Tibial nerve (tissue), 4 donors: ENCODE data around the gene JARID2. TPM values are rescaled to one million over a fixed set of nuclear protein-coding genes. Genes with fewer than 3 reads are reported as not detected.
A peak's percentile ranks its signal among the peaks of the same experiment; 100 is the strongest.
"Not testable (repeated sequence)": the region's sequence is repeated elsewhere in the genome, so short reads cannot be mapped to it uniquely, and the experiment has no call there.

Experiments used
- DNase-seq, 2 donors: peaks; one replicate each; pipeline ENCODE4 v3.0.0-alpha.2; 2019; ENCODE audit warnings: low spot score in 2 of 2
- H3K27ac ChIP-seq, 4 donors: fragments of 200-600 bp; sonication (generic) in 3 of 4; one replicate each; pipeline ENCODE4 v1.5.1; 2017 to 2019; ENCODE audit warnings: mild to moderate bottlenecking in 1 of 4
- H3K27me3 ChIP-seq, 2 donors: fragments of 200-600 bp; sonication (generic) in 1 of 2; one replicate each; pipeline versions ENCODE4 v1.5.1 to v1.6.0; 2017 to 2019
- H3K36me3 ChIP-seq, 3 donors: fragments of 200-600 bp; sonication (generic); one replicate each; pipeline ENCODE4 v1.5.1; 2018 to 2019
- H3K4me1 ChIP-seq, 4 donors: fragments of 200-600 bp; sonication (generic) in 3 of 4; one replicate each; pipeline ENCODE4 v1.5.1; 2017 to 2019
- H3K4me3 ChIP-seq, 4 donors: fragments of 200-600 bp; sonication (generic) in 3 of 4; one replicate each; pipeline ENCODE4 v1.5.1; 2017 to 2019; ENCODE audit warnings: mild to moderate bottlenecking in 1 of 4, moderate library complexity in 1 of 4
- H3K9me3 ChIP-seq, 4 donors: fragments of 200-600 bp; sonication (generic) in 3 of 4; one replicate each; pipeline ENCODE4 v1.5.1; 2017 to 2019
- EP300 ChIP-seq, 2 donors: sonication (generic); formaldehyde crosslinking; IDR thresholded peaks; one replicate each; pipeline ENCODE4 v1.6.1; 2017; ENCODE audit warnings: antibody characterized with exemption in 2 of 2, mild to moderate bottlenecking in 1 of 2
- POLR2A ChIP-seq, 2 donors: fragments of 450-650 bp; IDR thresholded peaks; one replicate each; pipeline ENCODE4 v1.6.1; 2017; ENCODE audit warnings: antibody characterized with exemption in 2 of 2, mild to moderate bottlenecking in 2 of 2, moderate library complexity in 2 of 2
- WGBS, 2 donors: methylation state at CpG; one replicate each; pipeline ENCODE4 v1.1.5; 2018; 5-methylcytosine and 5-hydroxymethylcytosine counted together
- total RNA-seq, 4 donors: library from RNA; depleted of rRNA; stranded (reverse); fragments of >200 nt; gene quantifications; one replicate each; pipeline ENCODE4 v1.1.0, GENCODE V29; 2016
- TF ChIP-seq, protein P1 (sequence below), 5 experiments: fragments of 200-600 bp in 3 of 5; fragments of 450-650 bp in 2 of 5; sonication (generic) in 3 of 5; IDR thresholded peaks; one replicate each; pipeline ENCODE4 v1.5.1; 2016 to 2019; ENCODE audit warnings: antibody characterized with exemption in 5 of 5, mild to moderate bottlenecking in 3 of 5, moderate library complexity in 2 of 5

The JARID2 gene
- total RNA-seq, 4 donors from 2014 or later, result 9.0 to 26.1 (median 9.8) TPM

DNA sequence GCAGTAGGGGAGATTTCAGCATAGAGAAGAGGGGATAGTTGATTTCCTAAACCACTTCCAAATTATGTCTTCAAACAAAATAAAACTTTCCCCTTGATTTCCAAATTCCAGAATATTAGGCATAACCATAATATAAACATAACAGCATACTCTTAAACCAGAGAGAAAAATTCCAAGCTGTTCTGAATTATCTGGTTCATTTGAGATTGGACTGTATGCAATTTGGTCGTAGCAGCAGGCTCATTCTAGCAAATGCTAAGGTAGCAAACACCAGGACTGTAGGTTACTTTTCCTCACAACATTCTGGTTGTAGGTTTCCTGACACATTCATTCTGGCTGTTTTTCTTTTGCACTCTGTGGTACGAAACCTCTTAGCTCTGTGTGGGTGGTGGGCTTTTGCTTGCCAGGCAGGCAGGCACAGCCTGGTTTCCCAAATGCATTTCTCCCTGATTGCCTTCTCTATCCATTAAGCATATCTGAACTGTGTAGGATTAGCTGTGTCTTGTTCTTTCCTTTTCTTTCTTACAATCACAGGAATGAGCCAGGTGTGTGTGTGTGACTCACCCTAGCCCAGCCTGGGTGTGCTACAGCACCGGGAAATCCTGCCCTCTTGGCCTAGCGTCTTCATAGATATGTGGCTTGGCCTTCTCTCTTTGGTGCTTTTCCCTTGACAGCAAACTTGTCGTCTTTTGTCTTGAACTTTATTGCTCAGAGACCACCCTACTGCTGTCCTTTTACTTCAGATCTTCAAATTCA lies 77.1 kb downstream of the JARID2 start:
- Histone ChIP-seq H3K27me3 (no peaks in the 10 kb centered on the region), H3K4me1 (peaks cover 0 to 77% (median 31%) of the 10 kb centered on the region in 4 donors), H3K4me3 (no peak overlapping the region), H3K27ac (peak overlapping the region in 1 of 4 donors; percentile 32), H3K36me3 (no peaks in the 10 kb centered on the region), H3K9me3 (no peaks in the 10 kb centered on the region)
- 59 to 69% methylated on average over 5 of the region's 5 CpGs for WGBS, 2 donors
- DNase-seq, result no peak
- TF ChIP-seq POLR2A (IDR thresholded peaks at IDR 0.05) (no peak), EP300 (IDR thresholded peaks at IDR 0.05) (no peak)
- TF ChIP-seq, protein P1, sequence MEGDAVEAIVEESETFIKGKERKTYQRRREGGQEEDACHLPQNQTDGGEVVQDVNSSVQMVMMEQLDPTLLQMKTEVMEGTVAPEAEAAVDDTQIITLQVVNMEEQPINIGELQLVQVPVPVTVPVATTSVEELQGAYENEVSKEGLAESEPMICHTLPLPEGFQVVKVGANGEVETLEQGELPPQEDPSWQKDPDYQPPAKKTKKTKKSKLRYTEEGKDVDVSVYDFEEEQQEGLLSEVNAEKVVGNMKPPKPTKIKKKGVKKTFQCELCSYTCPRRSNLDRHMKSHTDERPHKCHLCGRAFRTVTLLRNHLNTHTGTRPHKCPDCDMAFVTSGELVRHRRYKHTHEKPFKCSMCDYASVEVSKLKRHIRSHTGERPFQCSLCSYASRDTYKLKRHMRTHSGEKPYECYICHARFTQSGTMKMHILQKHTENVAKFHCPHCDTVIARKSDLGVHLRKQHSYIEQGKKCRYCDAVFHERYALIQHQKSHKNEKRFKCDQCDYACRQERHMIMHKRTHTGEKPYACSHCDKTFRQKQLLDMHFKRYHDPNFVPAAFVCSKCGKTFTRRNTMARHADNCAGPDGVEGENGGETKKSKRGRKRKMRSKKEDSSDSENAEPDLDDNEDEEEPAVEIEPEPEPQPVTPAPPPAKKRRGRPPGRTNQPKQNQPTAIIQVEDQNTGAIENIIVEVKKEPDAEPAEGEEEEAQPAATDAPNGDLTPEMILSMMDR (IDR thresholded peaks at IDR 0.05), result no peak

DNA sequence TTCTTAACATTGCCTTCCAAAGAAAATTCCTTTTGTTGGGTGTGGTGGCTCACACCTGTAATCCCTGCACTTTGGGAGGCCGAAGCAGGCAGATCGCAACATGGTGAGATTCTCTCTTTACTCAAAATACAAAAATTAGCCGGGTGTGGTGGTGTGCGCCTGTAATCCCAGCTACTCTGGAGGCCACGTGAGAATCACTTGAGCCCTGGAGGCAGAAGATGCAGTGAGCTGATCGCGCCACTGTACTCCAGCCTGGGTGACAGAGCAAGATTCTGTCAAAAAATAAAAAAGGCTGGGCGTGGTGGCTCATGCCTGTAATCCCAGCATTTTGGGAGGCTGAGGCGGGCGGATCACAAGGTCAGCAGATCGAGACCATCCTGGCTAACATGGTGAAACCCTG lies 77.7 kb downstream of the JARID2 start:
- H3K9me3 ChIP-seq, H3K4me3 ChIP-seq, H3K27me3 ChIP-seq, DNase-seq, H3K36me3 ChIP-seq: not testable (repeated sequence)
- peak overlapping the region in 1 of 4 donors; percentile 32 for H3K27ac ChIP-seq
- whole genome bisulfite sequencing, 2 donors, result 95 to 98% methylated on average over 11 of the region's 11 CpGs
- peaks cover 0 to 77% (median 28%) of the 10 kb centered on the region in 4 donors for H3K4me1 ChIP-seq

DNA sequence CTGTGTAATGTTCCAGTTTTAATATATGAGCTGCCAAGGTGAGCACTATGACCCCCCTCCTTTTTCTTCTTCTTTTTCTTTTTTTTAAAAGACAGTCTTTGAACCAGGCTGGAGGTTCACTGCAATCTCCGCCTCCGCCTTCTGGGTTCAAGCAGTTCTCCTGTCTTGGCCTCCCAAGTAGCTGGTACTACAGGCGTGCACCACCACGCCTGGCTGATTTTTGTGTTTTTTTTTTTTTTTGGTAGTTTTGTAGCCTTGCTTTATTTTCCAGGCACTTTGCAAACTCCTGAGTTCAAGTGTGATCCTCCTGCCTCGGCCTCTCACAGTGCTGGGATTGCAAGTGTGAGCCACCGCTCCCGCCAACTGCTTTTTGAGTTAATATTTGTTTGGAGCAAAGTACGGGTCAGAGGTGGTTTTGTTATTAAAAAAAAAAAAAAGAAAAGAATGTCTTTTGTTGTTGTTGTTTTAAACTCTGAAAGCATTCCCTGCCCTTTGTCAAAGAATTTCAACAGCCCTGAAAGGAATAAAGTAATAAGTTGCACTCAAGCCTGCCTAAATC lies 78.6 kb downstream of the JARID2 start:
- WGBS, 2 donors, result 77 to 79% methylated on average over 8 of the region's 8 CpGs
- no peaks in the 10 kb centered on the region for H3K9me3 ChIP-seq
- H3K4me1 ChIP-seq, result peaks cover 0 to 77% (median 27%) of the 10 kb centered on the region in 4 donors
- DNase-seq, result no peak
- H3K27me3 ChIP-seq, result no peaks in the 10 kb centered on the region
- no peak overlapping the region for H3K4me3 ChIP-seq
- no peaks in the 10 kb centered on the region for H3K36me3 ChIP-seq
- H3K27ac ChIP-seq, result no peak overlapping the region
- TF ChIP-seq, protein P1 (IDR thresholded peaks at IDR 0.05), result no peak
- TF ChIP-seq POLR2A (IDR thresholded peaks at IDR 0.05) (no peak), EP300 (IDR thresholded peaks at IDR 0.05) (no peak)

DNA sequence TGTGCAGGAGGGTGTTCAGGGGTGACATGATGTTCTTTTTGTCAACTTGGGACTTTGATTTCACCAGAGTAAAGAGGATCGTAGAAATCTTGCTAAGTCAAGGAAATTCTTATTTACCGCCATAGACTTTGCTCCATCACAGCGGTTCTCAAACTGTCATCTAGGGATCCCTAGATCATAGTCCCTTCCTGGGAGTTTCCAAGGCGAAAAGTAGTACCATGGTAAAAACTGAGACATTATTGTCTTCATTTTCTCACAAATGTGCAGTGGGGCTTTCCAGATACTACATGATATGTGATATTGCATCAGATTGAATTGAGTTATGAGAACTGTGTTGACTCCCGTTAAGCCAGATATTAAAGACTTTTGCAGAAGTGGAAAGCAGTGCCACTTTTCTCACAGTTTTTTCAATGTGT lies 79.7 kb downstream of the JARID2 start:
- DNase-seq, result no peak
- Histone ChIP-seq H3K27ac (no peak overlapping the region), H3K36me3 (no peaks in the 10 kb centered on the region), H3K9me3 (no peaks in the 10 kb centered on the region), H3K4me3 (no peak overlapping the region), H3K27me3 (no peaks in the 10 kb centered on the region), H3K4me1 (peaks cover 0 to 78% (median 34%) of the 10 kb centered on the region in 4 donors)
- TF ChIP-seq, protein P1 (IDR thresholded peaks at IDR 0.05), result no peak
- TF ChIP-seq POLR2A (IDR thresholded peaks at IDR 0.05) (no peak), EP300 (IDR thresholded peaks at IDR 0.05) (no peak)
- 79 to 90% methylated on average over 5 of the region's 5 CpGs for WGBS, 2 donors

DNA sequence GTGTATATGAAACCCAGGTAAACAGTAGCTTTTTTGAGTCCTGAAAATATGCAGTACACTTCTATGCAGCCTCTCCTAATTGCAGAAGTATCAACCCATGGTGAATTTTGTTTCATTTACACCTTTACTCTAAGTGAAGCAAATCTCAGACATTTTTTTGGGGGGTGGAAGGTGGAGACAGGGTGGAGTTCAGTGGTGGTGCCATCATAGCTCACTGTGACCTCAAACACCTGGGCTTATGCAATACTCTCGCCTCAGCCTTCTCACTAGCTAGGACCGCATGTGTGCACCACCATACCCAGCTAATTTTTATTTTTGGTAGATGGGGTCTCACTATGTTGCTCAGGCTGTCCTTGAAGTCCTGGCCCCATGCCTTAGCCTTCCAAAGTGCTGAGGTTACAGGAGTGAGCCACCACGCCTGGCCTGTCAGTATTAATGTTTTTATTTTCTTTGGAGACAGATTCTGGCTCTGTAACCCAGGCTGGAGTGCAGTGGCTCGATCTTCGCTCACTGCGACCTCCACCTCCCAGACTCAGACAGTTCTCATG lies 80.3 kb downstream of the JARID2 start:
- H3K4me3 ChIP-seq, result no peak overlapping the region
- no peaks in the 10 kb centered on the region for H3K9me3 ChIP-seq
- H3K27ac ChIP-seq, result no peak overlapping the region
- no peaks in the 10 kb centered on the region for H3K27me3 ChIP-seq
- no peak for DNase-seq
- peaks cover 0 to 78% (median 36%) of the 10 kb centered on the region in 4 donors for H3K4me1 ChIP-seq
- WGBS, 2 donors, result 72 to 73% methylated on average over 6 of the region's 6 CpGs
- TF ChIP-seq, protein P1 (IDR thresholded peaks at IDR 0.05), result no peak
- no peak for TF ChIP-seq POLR2A (IDR thresholded peaks at IDR 0.05)
- TF ChIP-seq EP300 (IDR thresholded peaks at IDR 0.05), result no peak
- H3K36me3 ChIP-seq, result no peaks in the 10 kb centered on the region
